H9 (cell line): ENCODE data around the gene AATF. TPM values are rescaled to one million over a fixed set of nuclear protein-coding genes. Genes with fewer than 3 reads are reported as not detected.

ENCODE experiments used
- DNase-seq: peaks from one replicate; pipeline ENCODE4 v3.0.0-alpha.2; 2017
- H2AFZ ChIP-seq: one replicate; pipeline ENCODE4 v1.6.1; 2013; ENCODE audit warnings: mild to moderate bottlenecking, low read length, control low read depth, moderate library complexity
- H2AK5ac ChIP-seq: 2 replicates; pipeline ENCODE4 v1.6.1; 2013; ENCODE audit warnings: low read length, control low read depth, mixed read lengths; ENCODE audit not compliant: insufficient read length
- H2BK120ac ChIP-seq: one replicate; pipeline ENCODE4 v1.6.1; 2013; ENCODE audit warnings: low read depth, mild to moderate bottlenecking, low read length, control low read depth, inconsistent platforms; ENCODE audit not compliant: poor library complexity, severe bottlenecking
- H2BK12ac ChIP-seq: 2 replicates; pipeline ENCODE4 v1.6.1; 2013; ENCODE audit warnings: low read length, control low read depth, mixed read lengths, low read depth; ENCODE audit not compliant: insufficient read length
- H2BK15ac ChIP-seq: 2 replicates; pipeline ENCODE4 v1.6.1; 2013; ENCODE audit warnings: low read depth, low read length, control low read depth
- H2BK20ac ChIP-seq: one replicate; pipeline ENCODE4 v1.6.1; 2013; ENCODE audit warnings: low read depth, mild to moderate bottlenecking, low read length, control low read depth, inconsistent platforms; ENCODE audit not compliant: poor library complexity, severe bottlenecking
- H2BK5ac ChIP-seq: 2 replicates; pipeline ENCODE4 v1.6.1; 2013; ENCODE audit warnings: low read length, control low read depth, mixed read lengths; ENCODE audit not compliant: insufficient read length
- H3K14ac ChIP-seq: 2 replicates; pipeline ENCODE4 v1.6.1; 2013; ENCODE audit warnings: low read length, control low read depth; ENCODE audit not compliant: insufficient read depth
- H3K18ac ChIP-seq: 2 replicates; pipeline ENCODE4 v1.6.1; 2013; ENCODE audit warnings: low read depth, mild to moderate bottlenecking, mixed read lengths, low read length, control low read depth; ENCODE audit not compliant: insufficient read length
- H3K23ac ChIP-seq: 2 replicates; pipeline ENCODE4 v1.6.1; 2013; ENCODE audit warnings: low read length, control low read depth, mixed read lengths, low read depth; ENCODE audit not compliant: insufficient read length
- H3K23me2 ChIP-seq: 2 replicates; pipeline ENCODE4 v1.6.1; 2013; ENCODE audit warnings: low read depth, mild to moderate bottlenecking, mixed read lengths, low read length, control low read depth; ENCODE audit not compliant: insufficient read length, poor library complexity, severe bottlenecking
- H3K27ac ChIP-seq: 2 replicates; pipeline ENCODE4 v1.5.1; 2013; ENCODE audit warnings: low read length, control low read depth, mixed read lengths, low read depth; ENCODE audit not compliant: insufficient read length
- H3K27me3 ChIP-seq: 2 replicates; pipeline ENCODE4 v1.6.1; 2013; ENCODE audit warnings: low read length, control low read depth, inconsistent platforms; ENCODE audit not compliant: insufficient read depth
- H3K4ac ChIP-seq: 2 replicates; pipeline ENCODE4 v1.6.1; 2013; ENCODE audit warnings: low read depth, mild to moderate bottlenecking, control low read depth, inconsistent platforms, low read length, moderate library complexity
- H3K4me1 ChIP-seq: 2 replicates; pipeline ENCODE4 v1.6.1; 2013; ENCODE audit warnings: low read length, control low read depth, inconsistent platforms; ENCODE audit not compliant: insufficient read depth
- H3K4me2 ChIP-seq: 2 replicates; pipeline ENCODE4 v1.6.1; 2013; ENCODE audit warnings: low read length, control low read depth, mixed read lengths; ENCODE audit not compliant: insufficient read length, insufficient read depth
- H3K56ac ChIP-seq: 2 replicates; pipeline ENCODE4 v1.6.1; 2013; ENCODE audit warnings: low read depth, mild to moderate bottlenecking, mixed read lengths, low read length, control low read depth; ENCODE audit not compliant: insufficient read length
- H3K79me1 ChIP-seq: 2 replicates; pipeline ENCODE4 v1.6.1; 2013; ENCODE audit warnings: low read depth, mild to moderate bottlenecking, moderate library complexity, low read length, control low read depth, inconsistent platforms; ENCODE audit not compliant: insufficient read depth, poor library complexity, severe bottlenecking
- H3K79me2 ChIP-seq: 2 replicates; pipeline ENCODE4 v1.6.1; 2013; ENCODE audit warnings: low read length, control low read depth, inconsistent platforms; ENCODE audit not compliant: insufficient read depth
- H3K9ac ChIP-seq: 2 replicates; pipeline ENCODE4 v1.6.1; 2013; ENCODE audit warnings: low read length, control low read depth, mixed read lengths; ENCODE audit not compliant: insufficient read length; ENCODE audit errors: extremely low read depth
- H3K9me3 ChIP-seq: one replicate; pipeline ENCODE4 v1.6.1; 2013; ENCODE audit warnings: low read depth, low read length, inconsistent platforms; ENCODE audit not compliant: control insufficient read depth
- H3T11ph ChIP-seq: one replicate; pipeline ENCODE4 v1.6.1; 2013; ENCODE audit warnings: mild to moderate bottlenecking, low read length, control low read depth, inconsistent platforms
- H4K20me1 ChIP-seq: one replicate; pipeline ENCODE4 v1.6.1; 2013; ENCODE audit not compliant: control insufficient read depth, insufficient read length, insufficient read depth
- H4K5ac ChIP-seq: 2 replicates; pipeline ENCODE4 v1.6.1; 2013; ENCODE audit warnings: low read depth, mild to moderate bottlenecking, mixed read lengths, low read length, control low read depth; ENCODE audit not compliant: insufficient read length
- H4K8ac ChIP-seq: replicated peaks from 2 replicates; pipeline ENCODE4 v1.6.1; 2013; ENCODE audit warnings: low read length, control low read depth, mixed read lengths, low read depth; ENCODE audit not compliant: insufficient read length
- H4K91ac ChIP-seq: 2 replicates; pipeline ENCODE4 v1.6.1; 2013; ENCODE audit warnings: low read depth, mild to moderate bottlenecking, moderate library complexity, mixed read lengths, low read length, control low read depth; ENCODE audit not compliant: insufficient read length
- H3K27ac Mint-ChIP-seq, 3 experiments: 2 replicates in 2 of 3; 3 replicates in 1 of 3; pipeline ENCODE4 v1.8.0; 2020 to 2021; ENCODE audit warnings: mixed read lengths in 3 of 3, mild to moderate bottlenecking in 1 of 3, moderate library complexity in 1 of 3
- H3K27me3 Mint-ChIP-seq: 2 replicates; pipeline ENCODE4 v1.8.0; 2021; ENCODE audit warnings: low read depth, mild to moderate bottlenecking, moderate library complexity, mixed read lengths
- H3K36me3 Mint-ChIP-seq, 3 experiments: 2 replicates in 2 of 3; 3 replicates in 1 of 3; pipeline ENCODE4 v1.8.0; 2020 to 2021; ENCODE audit warnings: low read depth in 3 of 3, mixed read lengths in 3 of 3; ENCODE audit not compliant: insufficient read depth in 1 of 3
- H3K4me1 Mint-ChIP-seq, 2 experiments: 2 replicates each; pipeline ENCODE4 v1.8.0; 2020; ENCODE audit warnings: mixed read lengths in 2 of 2
- H3K4me3 Mint-ChIP-seq, 2 experiments: 2 replicates in 1 of 2; 3 replicates in 1 of 2; pipeline ENCODE4 v1.8.0; 2020 to 2021; ENCODE audit warnings: mild to moderate bottlenecking in 2 of 2, mixed read lengths in 2 of 2, moderate library complexity in 1 of 2
- H3K9me3 Mint-ChIP-seq, 2 experiments: 2 replicates in 1 of 2; 3 replicates in 1 of 2; pipeline ENCODE4 v1.8.0; 2020; ENCODE audit warnings: mild to moderate bottlenecking in 2 of 2, mixed read lengths in 2 of 2, moderate library complexity in 1 of 2
- WGBS: extraction: QIAGEN DNeasy Blood & Tissue Kit; methylation state at CpG from one replicate; pipeline ENCODE4 v1.1.7; 2013; ENCODE audit warnings: missing lambda C conversion rate, low lambda C conversion rate, mixed read lengths; ENCODE audit not compliant: insufficient read length; ENCODE audit errors: extremely low coverage; 5-methylcytosine and 5-hydroxymethylcytosine counted together
- total RNA-seq: library from RNA; stranded (reverse); gene quantifications from 2 replicates; pipeline ENCODE4 v1.2.1, GENCODE V29; 2021
- TF ChIP-seq, protein P1 (sequence below): fragments of 200-600 bp; sonication (generic); conservative IDR thresholded peaks from 3 replicates; pipeline ENCODE4 v1.8.0; 2021; ENCODE audit warnings: antibody characterized with exemption, mild to moderate bottlenecking

AATF gene
- total RNA-seq, 1 experiment from 2014 or later, result 69.6 TPM

DNA sequence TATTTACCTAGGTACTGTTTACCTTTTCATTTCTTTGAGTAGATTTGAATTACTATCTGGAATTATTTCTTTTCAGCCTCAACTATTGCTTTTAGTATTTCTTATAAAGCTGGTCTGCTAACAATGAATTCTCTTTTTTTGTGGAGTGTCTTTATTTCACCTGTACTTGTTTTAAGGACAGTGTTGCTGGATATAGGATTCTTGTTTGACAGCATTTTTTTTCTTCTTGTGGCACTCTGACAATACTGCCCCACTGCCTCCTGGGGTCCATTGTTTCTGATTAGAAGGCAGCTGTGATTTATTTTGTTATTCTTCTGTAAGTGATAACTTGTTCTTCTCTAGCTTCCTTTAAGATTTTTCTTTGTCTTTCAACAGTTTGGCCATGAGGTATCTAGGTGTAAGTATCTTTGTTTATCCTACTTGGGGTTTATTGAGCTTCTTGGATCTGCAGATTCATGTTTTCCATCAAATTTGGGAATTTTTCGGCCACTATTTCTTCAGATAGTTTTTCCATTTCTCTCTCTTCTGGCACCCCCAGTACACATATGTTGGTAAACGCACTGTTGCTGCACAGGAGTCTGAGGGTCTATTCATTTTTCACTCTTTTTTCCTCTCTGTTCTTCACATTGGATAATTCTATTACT, 130.4 kb downstream of the AATF start:
- Histone ChIP-seq H3T11ph (no peak overlapping the region), H3K79me2 (no peaks in the 10 kb centered on the region), H3K4me2 (no peak overlapping the region), H3K56ac (no peak overlapping the region), H3K9ac (no peak overlapping the region), H3K4ac (no peak overlapping the region), H3K79me1 (no peaks in the 10 kb centered on the region), H2BK15ac (no peak overlapping the region), H2AFZ (no peak overlapping the region), H4K5ac (no peak overlapping the region), H3K23ac (no peak overlapping the region), H2AK5ac (no peak overlapping the region), H2BK12ac (no peak overlapping the region), H3K18ac (no peak overlapping the region), H3K4me1 (peaks cover 9% of the 10 kb centered on the region; the same call in 1 of the 2 replicates), H3K23me2 (no peaks in the 10 kb centered on the region), H2BK5ac (no peak overlapping the region), H2BK120ac (no peak overlapping the region), H4K8ac (no peak overlapping the region), H3K27me3 (no peaks in the 10 kb centered on the region), H3K9me3 (no peaks in the 10 kb centered on the region), H3K27ac (no peak overlapping the region), H3K14ac (no peak overlapping the region), H2BK20ac (no peak overlapping the region), H4K20me1 (no peaks in the 10 kb centered on the region), H4K91ac (no peak overlapping the region)
- no CpG with 5 or more reads among the region's 2 CpGs for whole genome bisulfite sequencing
- Mint-ChIP-seq H3K4me1 (peaks cover 27 to 28% of the 10 kb centered on the region in 2 experiments), H3K27me3 (peaks cover 2% of the 10 kb centered on the region; the same call in 1 of the 2 replicates), H3K36me3 (peaks cover 7 to 36% (median 17%) of the 10 kb centered on the region in 3 experiments; a peak in 5 of 7 replicates), H3K4me3 (no peak overlapping the region), H3K9me3 (peaks cover 14 to 21% of the 10 kb centered on the region in 2 experiments), H3K27ac (no peak overlapping the region)
- TF ChIP-seq, protein P1, sequence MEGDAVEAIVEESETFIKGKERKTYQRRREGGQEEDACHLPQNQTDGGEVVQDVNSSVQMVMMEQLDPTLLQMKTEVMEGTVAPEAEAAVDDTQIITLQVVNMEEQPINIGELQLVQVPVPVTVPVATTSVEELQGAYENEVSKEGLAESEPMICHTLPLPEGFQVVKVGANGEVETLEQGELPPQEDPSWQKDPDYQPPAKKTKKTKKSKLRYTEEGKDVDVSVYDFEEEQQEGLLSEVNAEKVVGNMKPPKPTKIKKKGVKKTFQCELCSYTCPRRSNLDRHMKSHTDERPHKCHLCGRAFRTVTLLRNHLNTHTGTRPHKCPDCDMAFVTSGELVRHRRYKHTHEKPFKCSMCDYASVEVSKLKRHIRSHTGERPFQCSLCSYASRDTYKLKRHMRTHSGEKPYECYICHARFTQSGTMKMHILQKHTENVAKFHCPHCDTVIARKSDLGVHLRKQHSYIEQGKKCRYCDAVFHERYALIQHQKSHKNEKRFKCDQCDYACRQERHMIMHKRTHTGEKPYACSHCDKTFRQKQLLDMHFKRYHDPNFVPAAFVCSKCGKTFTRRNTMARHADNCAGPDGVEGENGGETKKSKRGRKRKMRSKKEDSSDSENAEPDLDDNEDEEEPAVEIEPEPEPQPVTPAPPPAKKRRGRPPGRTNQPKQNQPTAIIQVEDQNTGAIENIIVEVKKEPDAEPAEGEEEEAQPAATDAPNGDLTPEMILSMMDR, result no peak
- no peak for DNase-seq
